HG03442 (cell line): ENCODE measurements around the gene WDR62.
"Not testable (repeated sequence)": the region's sequence is repeated elsewhere in the genome, so short reads cannot be mapped to it uniquely, and the experiment has no call there.

ENCODE experiments used
- ATAC-seq: cut with Tn5 transposase; IDR thresholded peaks from one replicate; pipeline ENCODE4 v1.9.1; 2021; ENCODE audit warnings: mild to moderate bottlenecking, moderate library complexity; ENCODE audit not compliant: unreplicated experiment

Gene WDR62

GRCh38 chr19:36106991-36107390 lies 52.3 kb downstream of the WDR62 start:
- ATAC-seq, result no peak

DNA sequence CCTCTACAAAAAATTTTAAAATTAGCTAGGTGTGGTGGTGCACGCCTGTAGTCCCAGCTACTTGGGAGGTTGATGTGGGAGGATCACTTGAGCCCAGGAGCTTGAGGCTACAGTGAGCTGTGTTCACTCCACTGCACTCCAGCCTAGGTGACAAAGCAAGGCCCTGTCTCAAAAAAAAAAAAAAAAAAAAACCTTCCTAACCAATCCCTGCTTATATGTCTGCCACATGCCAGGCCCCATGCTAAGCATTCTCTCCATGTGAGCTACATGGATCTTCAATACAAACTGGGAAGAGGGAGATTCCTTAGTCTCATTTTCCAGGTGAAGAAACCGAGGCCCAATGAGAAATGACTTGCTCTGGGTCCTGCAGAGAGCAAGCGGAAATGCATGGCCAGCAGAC lies 54.0 kb downstream of the WDR62 start:
- ATAC-seq, result no peak

GRCh38 chr19:36110487-36111199 lies 55.9 kb downstream of the WDR62 start, which contains the start of gene OVOL3:
Gene OVOL3, plus strand, starts transcription at chr19:36111143. Its CDS starts 60 bp downstream, at chr19:36111203.
- ATAC-seq, result no peak

DNA sequence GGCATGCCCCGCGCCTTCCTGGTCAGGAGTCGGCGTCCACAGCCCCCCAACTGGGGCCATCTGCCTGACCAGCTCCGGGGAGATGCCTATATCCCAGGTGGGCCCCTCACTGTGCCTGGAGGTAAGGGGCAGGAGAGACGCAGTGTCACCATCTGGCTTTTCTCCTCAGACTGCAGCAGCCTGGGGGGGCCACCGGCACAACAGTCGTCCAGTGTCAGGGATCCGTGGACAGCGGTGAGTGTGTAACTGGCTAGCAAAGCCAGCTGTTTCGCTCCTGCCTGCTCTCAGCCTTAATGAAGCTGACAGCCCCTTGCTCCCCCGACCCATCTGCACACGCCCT lies 56.5 kb downstream of the WDR62 start:
- ATAC-seq, result no peak

- no peak for ATAC-seq
Observed at GRCh38 chr19:36112678-36113077, 58.0 kb downstream of the WDR62 start.

- ATAC-seq, result no peak
Observed at GRCh38 chr19:36113425-36113824, 58.7 kb downstream of the WDR62 start.

- ATAC-seq, result no peak
Observed at GRCh38 chr19:36113894-36114720, 59.4 kb downstream of the WDR62 start.

DNA sequence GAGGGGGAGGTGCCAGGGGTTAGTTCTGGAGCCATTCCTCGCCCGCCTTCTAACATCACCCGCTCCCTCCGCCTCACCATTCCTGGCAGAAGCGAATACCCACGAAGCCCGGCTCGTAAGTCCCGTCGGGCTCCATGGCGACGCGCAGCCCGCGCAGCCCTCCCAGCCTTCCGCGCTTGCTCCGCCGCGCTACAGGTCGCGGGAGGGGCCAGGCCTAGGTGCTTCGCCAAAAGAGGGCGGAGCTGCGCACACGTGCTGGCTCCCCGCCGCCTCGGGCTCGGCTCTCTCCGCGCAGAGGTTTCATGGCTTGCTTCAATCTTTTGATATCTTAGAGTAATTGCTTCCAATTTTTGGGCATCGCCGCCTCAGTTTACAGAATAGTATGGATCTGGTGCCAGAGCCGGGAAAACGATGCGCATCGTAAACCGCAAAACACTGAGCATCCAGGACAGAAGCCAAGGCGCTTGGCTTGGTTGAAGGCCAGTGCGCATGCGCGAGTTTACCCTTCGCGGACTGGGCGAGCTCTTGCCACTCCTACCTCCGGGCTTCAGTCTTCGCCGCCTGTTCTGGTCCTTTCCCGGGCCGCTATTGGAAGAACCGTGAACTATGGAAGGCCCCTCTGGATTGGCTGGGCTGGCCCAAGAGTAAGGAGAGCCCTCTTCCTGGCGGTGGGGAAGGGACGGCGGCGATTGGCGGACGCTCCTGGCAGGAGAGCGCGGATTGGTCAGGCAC lies 60.2 kb downstream of the WDR62 start, which contains the start of gene POLR2I:
POLR2I (minus strand) TSS at position 155 of the 732 bp plus-strand sequence; CDS start at position 136, 19 bp downstream.
- ATAC-seq, result peak; percentile 86

DNA sequence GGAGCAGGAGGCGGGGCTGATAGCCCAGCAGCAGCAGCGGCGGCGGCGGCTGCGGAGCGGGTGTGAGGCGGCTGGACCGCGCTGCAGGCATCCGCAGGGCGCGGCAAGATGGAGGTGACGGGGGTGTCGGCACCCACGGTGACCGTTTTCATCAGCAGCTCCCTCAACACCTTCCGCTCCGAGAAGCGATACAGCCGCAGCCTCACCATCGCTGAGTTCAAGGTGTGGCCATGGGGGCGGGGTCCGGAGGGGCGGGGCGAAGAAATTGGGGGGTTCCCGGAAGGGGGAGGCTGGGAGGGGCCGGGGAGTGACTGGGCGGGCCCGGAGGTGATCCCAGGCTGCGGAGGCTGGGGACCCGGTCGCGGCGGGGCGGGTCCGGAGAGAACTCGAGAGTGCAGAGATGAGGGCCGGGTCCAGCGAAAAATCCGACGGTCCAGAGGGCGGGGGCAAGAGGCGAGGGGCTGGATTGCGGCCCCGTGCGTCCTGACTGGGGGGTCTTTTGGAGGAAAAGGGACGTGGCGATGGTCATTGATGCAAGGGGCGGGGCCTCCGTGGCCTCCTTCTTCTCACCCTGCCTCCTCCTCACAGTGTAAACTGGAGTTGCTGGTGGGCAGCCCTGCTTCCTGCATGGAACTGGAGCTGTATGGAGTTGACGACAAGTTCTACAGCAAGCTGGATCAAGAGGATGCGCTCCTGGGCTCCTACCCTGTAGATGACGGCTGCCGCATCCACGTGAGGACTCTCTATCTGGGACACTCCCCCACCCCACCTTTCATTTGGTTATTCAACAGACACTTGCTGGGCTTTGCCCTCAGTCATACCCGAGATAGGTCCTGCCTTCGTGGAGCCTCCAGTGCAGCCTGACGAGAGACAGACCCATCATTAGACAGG lies 61.0 kb downstream of the WDR62 start, which contains the start of gene TBCB:
TBCB (plus strand) TSS at position 16 of the 891 bp plus-strand sequence; CDS start at position 109, 93 bp downstream.
- peak; percentile 3 for ATAC-seq

DNA sequence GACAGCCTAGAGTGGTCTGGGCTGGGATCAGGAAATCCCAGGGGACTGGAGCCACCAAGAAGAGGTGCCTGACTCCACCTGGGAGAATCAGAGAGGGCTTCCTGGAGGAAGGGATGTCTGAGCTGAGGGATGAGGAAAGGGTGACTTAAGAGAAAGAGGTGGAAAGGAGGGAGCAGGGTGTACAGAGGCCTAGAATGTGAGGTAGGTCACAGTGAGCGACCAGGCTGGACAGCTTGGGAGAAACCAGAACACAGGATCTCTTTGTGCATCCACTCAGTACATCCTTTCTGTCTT lies 61.6 kb downstream of the WDR62 start:
- ATAC-seq, result no peak

DNA sequence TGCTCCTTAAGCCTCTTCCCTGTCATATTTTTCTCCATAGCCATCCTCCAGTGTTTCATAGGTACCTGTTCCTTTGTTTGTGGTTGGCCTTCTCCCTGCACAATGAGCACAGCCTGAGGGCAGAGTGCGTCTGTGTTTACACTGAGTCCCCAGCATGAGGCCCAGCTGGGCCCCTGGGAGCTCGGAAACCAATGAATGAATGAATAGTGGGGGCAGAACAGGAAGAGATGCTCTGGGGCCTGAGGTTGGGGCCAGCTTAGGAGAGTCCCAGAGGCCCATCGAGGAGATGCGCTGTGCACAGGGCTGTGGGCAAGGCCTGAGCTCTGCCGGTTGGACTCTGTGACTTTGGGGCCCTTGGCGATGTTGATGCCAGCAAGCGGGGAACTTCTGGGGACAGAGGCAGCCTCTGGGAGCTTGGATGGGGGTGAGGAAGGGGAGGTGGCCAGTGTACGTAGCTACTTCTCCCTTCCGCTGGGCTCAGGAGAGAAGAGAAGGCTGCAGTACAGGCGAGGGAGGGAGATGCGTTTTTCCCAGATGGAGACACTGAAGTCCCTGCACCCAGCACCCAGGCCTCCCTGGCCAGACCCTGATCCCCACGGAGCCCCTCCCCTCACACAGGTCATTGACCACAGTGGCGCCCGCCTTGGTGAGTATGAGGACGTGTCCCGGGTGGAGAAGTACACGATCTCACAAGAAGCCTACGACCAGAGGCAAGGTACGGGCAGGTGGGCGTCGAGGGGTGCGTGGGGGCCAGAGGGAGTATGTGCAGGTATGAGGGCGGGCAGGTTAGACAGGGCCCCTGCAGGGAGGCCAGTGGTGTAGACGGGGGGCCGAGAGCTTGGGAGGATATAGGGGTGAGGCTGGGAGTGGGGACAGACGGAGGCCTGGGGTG lies 65.6 kb downstream of the WDR62 start:
- ATAC-seq, result no peak

- ATAC-seq, result no peak
Observed at GRCh38 chr19:36120984-36121358, 66.3 kb downstream of the WDR62 start.

- ATAC-seq, result no peak
Observed at GRCh38 chr19:36121486-36122124, 66.9 kb downstream of the WDR62 start.

GRCh38 chr19:36125557-36125956 lies 70.9 kb downstream of the WDR62 start:
- ATAC-seq, result no peak

GRCh38 chr19:36128392-36128736 lies 73.7 kb downstream of the WDR62 start:
- no peak for ATAC-seq

GRCh38 chr19:36131221-36131620 lies 76.5 kb downstream of the WDR62 start:
- not testable (repeated sequence) for ATAC-seq

DNA sequence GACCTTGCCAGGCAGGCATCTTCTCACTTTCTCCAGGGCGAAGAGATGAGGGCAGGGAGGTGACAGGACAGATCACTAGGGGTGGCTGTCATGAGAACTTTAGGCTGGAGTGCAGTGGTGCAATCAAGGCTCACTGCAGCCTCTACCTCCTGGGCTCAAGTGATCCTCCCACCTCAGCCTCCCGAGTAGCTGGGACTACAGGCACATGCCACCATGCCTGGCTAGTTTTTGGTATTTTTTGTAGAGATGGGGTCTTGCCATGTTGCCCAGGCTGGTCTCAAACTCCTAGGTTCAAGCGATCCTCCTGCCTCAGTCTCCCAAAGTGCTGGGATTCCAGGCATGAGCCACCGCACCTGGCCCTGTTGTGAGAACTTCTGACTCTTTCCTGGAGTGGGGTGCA lies 80.2 kb downstream of the WDR62 start:
- ATAC-seq, result not testable (repeated sequence)

- no peak for ATAC-seq
Observed at GRCh38 chr19:36136964-36137686, 82.4 kb downstream of the WDR62 start.

DNA sequence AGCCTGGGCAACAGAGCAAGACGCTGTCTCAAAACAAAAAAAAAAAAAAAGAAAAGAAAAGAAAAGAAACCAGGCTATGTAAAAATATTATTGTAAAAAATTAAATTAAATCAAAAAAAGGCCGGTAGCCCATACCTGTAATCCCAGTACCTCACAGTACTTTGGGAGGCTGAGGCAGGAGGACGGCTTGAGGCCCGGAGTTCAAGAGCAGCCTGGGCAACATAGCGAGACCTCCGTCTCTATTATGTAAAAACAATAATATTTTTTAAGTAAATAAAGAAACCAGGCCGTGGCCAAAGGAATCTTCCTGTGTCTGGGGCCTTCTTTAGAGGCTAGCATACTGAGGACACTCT lies 84.4 kb downstream of the WDR62 start:
- ATAC-seq, result no peak
